Measurements from ENCODE around the gene DDI2.

DDI2 gene

GRCh38 chr1:15691434-15692032 is 74.3 kb downstream of the DDI2 start:
- Histone ChIP-seq H3K27ac (ENCODE audit: low read length) (no peak overlapping the region), H3K4me1 (ENCODE audit: insufficient read depth, low read length) (peaks cover 2% of the 10 kb centered on the region; the same call in 1 of the 2 replicates), H3K79me2 (ENCODE audit: insufficient read depth, low read length) (peaks cover 81% of the 10 kb centered on the region)

GRCh38 chr1:15692121-15692682 is 74.9 kb downstream of the DDI2 start:
- peaks cover 2% of the 10 kb centered on the region; the same call in 1 of the 2 replicates for H3K4me1 ChIP-seq (ENCODE audit: insufficient read depth, low read length)
- no peaks in the 10 kb centered on the region for H3K9me3 ChIP-seq (ENCODE audit: insufficient read depth, low read length, severe bottlenecking)
- H3K27me3 ChIP-seq (ENCODE audit: insufficient read depth, low read length, poor library complexity): no peaks in the 10 kb centered on the region
- H3K79me2 ChIP-seq (ENCODE audit: insufficient read depth, low read length): peaks cover 82% of the 10 kb centered on the region
- peaks cover 10% of the 10 kb centered on the region for H3K36me3 ChIP-seq (ENCODE audit: insufficient read depth, low read length)
- H3K4me3 ChIP-seq (ENCODE audit: low read depth in 1 of 2, low read length in 2 of 2): no peak overlapping the region
- no peak overlapping the region for H2AFZ ChIP-seq (ENCODE audit: low read depth, low read length)
- H4K20me1 ChIP-seq (ENCODE audit: insufficient read depth, low read length): peaks cover 41% of the 10 kb centered on the region
- ATAC-seq (ENCODE audit: insufficient read depth, low read depth) (no peak), DNase-seq (no peak)
- no peak for TF ChIP-seq EZH2 (IDR thresholded peaks at IDR 0.05; ENCODE audit: borderline replicate concordance, low read depth, low read length, severe bottlenecking)
- no peak for TF ChIP-seq CTCF (IDR thresholded peaks at IDR 0.05; ENCODE audit: borderline replicate concordance, extremely low read depth, low read length, poor library complexity, severe bottlenecking)
- H3K9ac ChIP-seq (ENCODE audit: low read depth, low read length): no peak overlapping the region
- H3K27ac ChIP-seq (ENCODE audit: low read length): no peak overlapping the region
- H3K4me2 ChIP-seq (ENCODE audit: insufficient read depth, low read length): no peak overlapping the region

More at GRCh38 chr1:15691434-15692032, 74.3 kb downstream of the DDI2 start:
- H3K27me3 ChIP-seq (ENCODE audit: insufficient read depth, low read length, poor library complexity): no peaks in the 10 kb centered on the region
- TF ChIP-seq EZH2 (IDR thresholded peaks at IDR 0.05; ENCODE audit: borderline replicate concordance, low read depth, low read length, severe bottlenecking) (no peak), CTCF (IDR thresholded peaks at IDR 0.05; ENCODE audit: borderline replicate concordance, extremely low read depth, low read length, poor library complexity, severe bottlenecking) (no peak)
- no peak overlapping the region for H2AFZ ChIP-seq (ENCODE audit: low read depth, low read length)
- H3K9me3 ChIP-seq (ENCODE audit: insufficient read depth, low read length, severe bottlenecking): no peaks in the 10 kb centered on the region
- peaks cover 4% of the 10 kb centered on the region for H3K36me3 ChIP-seq (ENCODE audit: insufficient read depth, low read length)
- no peak overlapping the region for H3K4me2 ChIP-seq (ENCODE audit: insufficient read depth, low read length)
- H3K9ac ChIP-seq (ENCODE audit: low read depth, low read length): no peak overlapping the region
- H3K4me3 ChIP-seq (ENCODE audit: low read depth in 1 of 2, low read length in 2 of 2): no peak overlapping the region
- ATAC-seq (ENCODE audit: insufficient read depth, low read depth) (no peak), DNase-seq (no peak)
- H4K20me1 ChIP-seq (ENCODE audit: insufficient read depth, low read length): peaks cover 36% of the 10 kb centered on the region

GRCh38 chr1:15693371-15693770 is 76.1 kb downstream of the DDI2 start:
- no peak for TF ChIP-seq CTCF (IDR thresholded peaks at IDR 0.05; ENCODE audit: borderline replicate concordance, extremely low read depth, low read length, poor library complexity, severe bottlenecking)
- no peak for TF ChIP-seq EZH2 (IDR thresholded peaks at IDR 0.05; ENCODE audit: borderline replicate concordance, low read depth, low read length, severe bottlenecking)
- no peaks in the 10 kb centered on the region for H3K4me1 ChIP-seq (ENCODE audit: insufficient read depth, low read length)
- no peaks in the 10 kb centered on the region for H3K9me3 ChIP-seq (ENCODE audit: insufficient read depth, low read length, severe bottlenecking)
- ATAC-seq (ENCODE audit: insufficient read depth, low read depth) (no peak), DNase-seq (no peak)
- H2AFZ ChIP-seq (ENCODE audit: low read depth, low read length): no peak overlapping the region
- H3K27ac ChIP-seq (ENCODE audit: low read length): no peak overlapping the region
- H3K4me2 ChIP-seq (ENCODE audit: insufficient read depth, low read length): no peak overlapping the region
- peaks cover 74% of the 10 kb centered on the region for H3K79me2 ChIP-seq (ENCODE audit: insufficient read depth, low read length)
- H4K20me1 ChIP-seq (ENCODE audit: insufficient read depth, low read length): peaks cover 43% of the 10 kb centered on the region
- H3K36me3 ChIP-seq (ENCODE audit: insufficient read depth, low read length): peaks cover 11% of the 10 kb centered on the region
- no peaks in the 10 kb centered on the region for H3K27me3 ChIP-seq (ENCODE audit: insufficient read depth, low read length, poor library complexity)
- no peak overlapping the region for H3K9ac ChIP-seq (ENCODE audit: low read depth, low read length)
- no peak overlapping the region for H3K4me3 ChIP-seq (ENCODE audit: low read depth in 1 of 2, low read length in 2 of 2)
